Common myeloid progenitor, CD34-positive (primary cell): ENCODE results near the gene RINT1.

Experiments used
- CTCF ChIA-PET: fragments of 350-600 bp; sonication (Branson Sonifier 250); formaldehyde crosslinking; loops from one replicate; lab custom pipeline; 2021; ENCODE audit warnings: antibody characterized with exemption; lab: Charles Lee
- POLR2A ChIA-PET: fragments of 350-600 bp; sonication (Branson Sonifier 250); formaldehyde crosslinking; loops from one replicate; lab custom pipeline; 2021; ENCODE audit warnings: antibody characterized with exemption; lab: Charles Lee
- DNase-seq, 3 donors: peaks; one replicate each; pipeline versions ENCODE4 v3.0.0 to v3.0.0-alpha.2; 2013
- H3K27ac ChIP-seq, 2 experiments: 1 replicate in 1 of 2; 2 replicates in 1 of 2; pipeline ENCODE4 v1.7.0; 2013; ENCODE audit warnings: inconsistent platforms in 2 of 2, low read length in 2 of 2, mild to moderate bottlenecking in 2 of 2, low read depth in 1 of 2, moderate library complexity in 1 of 2; ENCODE audit not compliant: severe bottlenecking in 2 of 2, insufficient read depth in 1 of 2, poor library complexity in 1 of 2
- H3K27me3 ChIP-seq, 5 experiments: replicated peaks in 2 of 5; 1 replicate in 3 of 5; 2 replicates in 2 of 5; pipeline versions ENCODE4 v1.6.1 to v1.7.0; 2013; ENCODE audit warnings: low read length in 4 of 5, mild to moderate bottlenecking in 2 of 5, moderate library complexity in 2 of 5, inconsistent platforms in 1 of 5; ENCODE audit not compliant: insufficient read depth in 5 of 5, control insufficient read depth in 4 of 5
- H3K36me3 ChIP-seq, 4 experiments: 1 replicate in 2 of 4; 2 replicates in 2 of 4; pipeline versions ENCODE4 v1.6.1 to v1.7.0; 2013; ENCODE audit warnings: low read length in 3 of 4, control low read depth in 1 of 4, mild to moderate bottlenecking in 1 of 4; ENCODE audit not compliant: control insufficient read depth in 4 of 4, insufficient read depth in 4 of 4
- H3K4me1 ChIP-seq, 4 experiments: 1 replicate in 3 of 4; 2 replicates in 1 of 4; pipeline versions ENCODE4 v1.6.1 to v1.7.1; 2013; ENCODE audit warnings: low read length in 3 of 4, mild to moderate bottlenecking in 3 of 4, control low read depth in 1 of 4, inconsistent platforms in 1 of 4, moderate library complexity in 1 of 4; ENCODE audit not compliant: control insufficient read depth in 4 of 4, insufficient read depth in 4 of 4; ENCODE audit errors: control extremely low read depth in 1 of 4
- H3K4me3 ChIP-seq, 7 experiments: 1 replicate in 4 of 7; 2 replicates in 3 of 7; pipeline versions ENCODE4 v1.5.1 to v1.7.0; 2013; ENCODE audit warnings: mild to moderate bottlenecking in 7 of 7, low read length in 6 of 7, moderate library complexity in 6 of 7, inconsistent platforms in 2 of 7, low read depth in 2 of 7, control low read depth in 1 of 7; ENCODE audit not compliant: insufficient read depth in 4 of 7, control insufficient read depth in 1 of 7; ENCODE audit errors: extremely low read depth in 1 of 7
- H3K9me3 ChIP-seq, 5 experiments: 1 replicate in 4 of 5; 2 replicates in 1 of 5; pipeline versions ENCODE4 v1.6.1 to v1.7.1; 2013; ENCODE audit warnings: low read length in 4 of 5, mild to moderate bottlenecking in 2 of 5, inconsistent platforms in 1 of 5, low read depth in 1 of 5, moderate library complexity in 1 of 5; ENCODE audit not compliant: control insufficient read depth in 4 of 5, insufficient read depth in 2 of 5; ENCODE audit errors: control extremely low read depth in 1 of 5
- WGBS: methylation state at CpG from one replicate; pipeline ENCODE4 v1.1.5; 2013; ENCODE audit not compliant: insufficient coverage; 5-methylcytosine and 5-hydroxymethylcytosine counted together

Gene RINT1

GRCh38 chr7:105584165-105584564 is 52.2 kb downstream of the RINT1 start:
- H3K36me3 ChIP-seq, result no peaks in the 10 kb centered on the region
- H3K4me3 ChIP-seq, result no peak overlapping the region
- peaks cover 0 to 6% (median 5%) of the 10 kb centered on the region in 4 experiments for H3K4me1 ChIP-seq
- H3K27ac ChIP-seq, result no peak overlapping the region
- 96% methylated on average over 5 of the region's 5 CpGs for WGBS
- H3K9me3 ChIP-seq, result peaks cover 0 to 17% (median 3%) of the 10 kb centered on the region in 5 experiments
- peak in 1 of 3 donors; percentile 6 for DNase-seq
- ChIA-PET POLR2A (no interaction called here), CTCF (no interaction called here)
- peaks cover 0 to 3% (median 0%) of the 10 kb centered on the region in 5 experiments for H3K27me3 ChIP-seq

DNA sequence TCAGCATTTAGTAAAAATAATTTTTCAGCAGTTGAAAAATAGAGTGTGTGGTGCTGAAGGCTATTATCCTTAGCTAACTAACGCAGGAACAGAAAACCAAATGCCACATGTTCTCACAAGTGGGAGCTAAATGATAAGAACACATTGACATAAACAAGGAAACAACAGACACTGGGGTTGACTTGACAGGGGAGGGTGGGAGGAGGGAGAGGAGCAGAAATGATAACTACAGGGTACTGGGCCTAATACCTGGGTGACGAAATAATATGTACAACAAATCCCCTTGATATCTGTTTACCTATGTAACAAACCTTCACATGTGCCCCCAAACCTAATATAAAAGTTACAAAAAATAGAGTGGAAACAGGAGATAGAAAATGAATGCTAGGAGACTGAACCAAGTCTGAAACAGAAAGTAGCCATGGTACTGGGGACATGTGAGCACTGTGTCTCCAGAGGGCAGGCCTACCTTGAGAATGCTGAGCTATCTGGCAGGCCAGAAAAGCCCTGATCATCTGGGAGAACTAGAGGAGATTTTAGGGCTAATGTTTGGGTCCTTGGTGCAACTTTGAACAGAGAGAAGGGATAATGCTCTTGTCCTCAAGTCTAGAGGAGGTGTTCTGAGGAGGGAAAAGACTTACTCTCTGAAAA is 54.0 kb downstream of the RINT1 start:
- POLR2A ChIA-PET, result no interaction called here
- Histone ChIP-seq H3K27ac (no peak overlapping the region), H3K4me1 (peaks cover 0 to 6% (median 5%) of the 10 kb centered on the region in 4 experiments), H3K9me3 (peaks cover 0 to 17% (median 3%) of the 10 kb centered on the region in 5 experiments), H3K36me3 (no peaks in the 10 kb centered on the region), H3K4me3 (no peak overlapping the region), H3K27me3 (peaks cover 0 to 3% (median 0%) of the 10 kb centered on the region in 5 experiments)
- peak in 1 of 3 donors; percentile 23 for DNase-seq
- CTCF ChIA-PET, result interaction anchor here (1.5 kb wide), 1 partner anchor 9 kb away, joined by 3 read pairs; no protein-coding TSS in a partner anchor
- no CpG with 5 or more reads among the region's 2 CpGs for WGBS

GRCh38 chr7:105587909-105588635 is 56.1 kb downstream of the RINT1 start:
- Histone ChIP-seq H3K9me3 (peaks cover 0 to 11% (median 3%) of the 10 kb centered on the region in 5 experiments), H3K4me3 (no peak overlapping the region), H3K4me1 (no peaks in the 10 kb centered on the region), H3K27ac (no peak overlapping the region), H3K36me3 (no peaks in the 10 kb centered on the region), H3K27me3 (no peaks in the 10 kb centered on the region)
- 98% methylated on average over 12 of the region's 12 CpGs for WGBS
- peak in 1 of 3 donors; percentile 6 for DNase-seq
- ChIA-PET CTCF (interaction anchor here (3.0 kb wide), 1 partner anchor 189 kb away, joined by 9 read pairs; no protein-coding TSS in a partner anchor), POLR2A (no interaction called here)

DNA sequence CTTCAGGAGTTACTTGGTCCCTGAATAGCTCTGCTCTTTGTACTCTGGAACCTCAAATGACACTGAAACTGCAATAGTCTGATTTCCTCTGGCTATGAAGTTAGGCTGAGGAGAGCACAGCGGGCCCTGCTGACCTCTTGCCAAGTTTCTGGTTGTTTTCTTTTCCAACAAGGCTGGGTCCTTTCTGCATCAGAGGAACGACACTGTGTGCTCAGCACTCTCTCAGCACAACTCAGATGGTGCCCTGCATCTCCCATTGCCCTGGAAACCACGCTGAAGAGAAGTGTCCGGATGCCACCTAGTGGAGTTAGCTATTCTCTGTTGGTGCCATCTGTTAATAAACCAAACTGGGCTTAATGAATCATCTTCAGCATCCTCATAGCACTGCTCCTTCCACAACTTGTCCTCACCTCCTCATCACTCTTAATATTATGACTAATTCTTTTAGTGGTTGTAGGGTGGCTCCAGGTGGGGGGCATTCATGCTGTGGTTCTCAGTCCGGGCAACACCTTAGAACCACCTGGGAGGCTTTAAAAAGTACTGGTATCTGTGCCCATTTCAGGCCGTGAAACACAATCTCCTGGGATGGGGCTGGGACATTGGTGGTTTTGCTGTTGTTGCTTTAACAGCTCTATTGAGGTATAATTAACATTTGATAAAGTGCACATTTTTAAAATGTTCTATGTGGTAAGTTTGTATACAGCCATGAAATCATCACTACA is 57.5 kb downstream of the RINT1 start:
- no peaks in the 10 kb centered on the region for H3K36me3 ChIP-seq
- H3K4me1 ChIP-seq, result no peaks in the 10 kb centered on the region
- ChIA-PET CTCF (interaction anchor here (0.9 to 3.0 kb wide), 7 partner anchors 13 to 190 kb away, joined by 3 to 9 read pairs (median 4); partner anchors contain the start of gene RINT1), POLR2A (interaction anchor here (1.0 kb wide), 1 partner anchor 92 kb away, joined by 3 read pairs; no protein-coding TSS in a partner anchor)
- DNase-seq, result peak; percentile 57 to 82 (median 81)
- no peak overlapping the region for H3K27ac ChIP-seq
- no peak overlapping the region for H3K4me3 ChIP-seq
- 18% methylated on average over 4 of the region's 6 CpGs for WGBS
- peaks cover 0 to 4% (median 0%) of the 10 kb centered on the region in 5 experiments for H3K9me3 ChIP-seq
- H3K27me3 ChIP-seq, result no peaks in the 10 kb centered on the region

- no peaks in the 10 kb centered on the region for H3K9me3 ChIP-seq
- H3K27ac ChIP-seq, result no peak overlapping the region
- POLR2A ChIA-PET, result no interaction called here
- no peaks in the 10 kb centered on the region for H3K36me3 ChIP-seq
- CTCF ChIA-PET, result no interaction called here
- WGBS, result 93% methylated on average over 4 of the region's 5 CpGs
- no peak for DNase-seq
- H3K4me3 ChIP-seq, result no peak overlapping the region
- H3K4me1 ChIP-seq, result no peaks in the 10 kb centered on the region
- no peaks in the 10 kb centered on the region for H3K27me3 ChIP-seq
These were observed 58.8 kb downstream of the RINT1 start for GRCh38 chr7:105590793-105591192.

DNA sequence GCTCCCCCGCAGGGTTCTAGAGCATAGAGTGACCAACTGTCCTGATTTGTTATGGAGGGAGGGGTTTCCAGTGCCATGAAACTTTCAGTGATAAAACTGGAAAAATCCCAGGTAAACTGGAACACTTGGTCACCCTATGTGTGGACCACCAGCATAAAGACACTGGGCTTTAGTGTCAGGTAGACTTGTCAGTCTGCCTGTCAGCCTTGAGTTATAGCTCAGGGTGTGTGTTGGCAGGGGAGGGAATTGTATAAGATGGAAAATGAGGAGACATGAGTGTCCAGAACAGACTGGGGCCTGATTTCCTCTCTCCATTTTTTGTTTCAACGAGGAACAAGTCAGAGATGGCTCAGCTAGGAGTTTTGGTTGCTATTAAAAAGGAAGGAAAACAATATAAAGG is 59.5 kb downstream of the RINT1 start:
- CTCF ChIA-PET, result interaction anchor here (0.7 to 1.0 kb wide), 2 partner anchors 12 to 179 kb away, joined by 3 read pairs; no protein-coding TSS in a partner anchor

More for the DNA sequence above, 59.5 kb downstream of the RINT1 start:
- POLR2A ChIA-PET, result no interaction called here
- Histone ChIP-seq H3K36me3 (no peaks in the 10 kb centered on the region), H3K27me3 (no peaks in the 10 kb centered on the region), H3K4me1 (no peaks in the 10 kb centered on the region), H3K9me3 (no peaks in the 10 kb centered on the region), H3K27ac (no peak overlapping the region), H3K4me3 (no peak overlapping the region)
- WGBS, result no CpG with 5 or more reads among the region's 2 CpGs
- DNase-seq, result no peak
